ENCODE results near the gene APOBEC3G.
"Not testable (repeated sequence)": the region's sequence is repeated elsewhere in the genome, so short reads cannot be mapped to it uniquely, and the experiment has no call there.

Gene APOBEC3G

DNA sequence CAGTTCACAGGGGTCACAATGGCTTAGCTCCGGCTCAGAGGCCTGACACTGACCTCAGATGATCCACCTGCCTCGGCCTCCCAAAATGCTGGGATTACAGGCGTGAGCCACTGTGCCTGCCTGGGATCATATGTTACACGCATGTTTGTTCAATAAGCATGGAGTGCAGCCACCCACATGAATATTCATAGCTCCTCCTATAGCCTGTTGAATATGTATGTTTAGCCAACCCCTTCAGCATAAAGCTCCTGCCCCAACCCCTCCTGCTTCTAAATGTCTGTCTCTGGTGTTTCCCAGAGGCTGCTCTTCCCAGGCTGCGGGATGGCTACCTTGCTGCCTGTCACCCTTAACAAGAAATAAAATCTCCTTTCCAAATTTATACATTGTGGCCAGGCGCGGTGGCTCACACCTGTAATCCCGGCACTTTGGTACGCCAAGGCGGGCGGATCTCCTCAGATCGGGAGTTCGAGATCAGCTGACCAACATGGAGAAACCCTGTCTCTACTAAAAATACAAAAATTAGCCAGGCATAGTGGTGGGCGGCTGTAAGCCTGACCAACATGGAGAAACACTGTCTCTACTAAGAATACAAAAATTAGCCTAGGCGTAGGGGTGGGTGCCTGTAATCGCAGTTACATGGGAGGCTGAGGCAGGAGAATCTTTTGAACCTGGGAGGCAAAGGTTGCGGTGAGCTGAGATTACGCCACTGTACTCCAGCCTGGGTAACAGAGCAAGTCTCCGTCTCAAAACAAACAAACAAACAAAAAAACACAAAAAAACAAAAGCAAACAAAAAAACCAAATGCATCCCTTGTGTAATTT is 37.6 kb upstream of the APOBEC3G start:
- H3K4me3 ChIP-seq (ENCODE audit: severe bottlenecking) = no peak overlapping the region
- TF ChIP-seq CTCF (IDR thresholded peaks at IDR 0.05; ENCODE audit: poor library complexity, severe bottlenecking) = no peak
- H3K27ac ChIP-seq (ENCODE audit: poor library complexity, severe bottlenecking) = no peak overlapping the region
- H3K36me3 ChIP-seq (ENCODE audit: low read depth) = no peaks in the 10 kb centered on the region
- ATAC-seq (ENCODE audit: low read depth) (no peak), DNase-seq (ENCODE audit: low spot score) (no peak)
- H3K9me3 ChIP-seq (ENCODE audit: severe bottlenecking) = no peaks in the 10 kb centered on the region
- no peaks in the 10 kb centered on the region for H3K27me3 ChIP-seq (ENCODE audit: insufficient read depth, poor library complexity, severe bottlenecking)
- peaks cover 8% of the 10 kb centered on the region for H3K4me1 ChIP-seq (ENCODE audit: insufficient read depth, poor library complexity, severe bottlenecking)

GRCh38 chr22:39040155-39040537 is 36.9 kb upstream of the APOBEC3G start:
- not testable (repeated sequence) for H3K27me3 ChIP-seq (ENCODE audit: insufficient read depth, poor library complexity, severe bottlenecking); H3K4me3 ChIP-seq (ENCODE audit: severe bottlenecking); ATAC-seq (ENCODE audit: low read depth); DNase-seq (ENCODE audit: low spot score); H3K4me1 ChIP-seq (ENCODE audit: insufficient read depth, poor library complexity, severe bottlenecking); H3K9me3 ChIP-seq (ENCODE audit: severe bottlenecking); H3K36me3 ChIP-seq (ENCODE audit: low read depth)
- peak overlapping the region; percentile 48 for H3K27ac ChIP-seq (ENCODE audit: poor library complexity, severe bottlenecking)

DNA sequence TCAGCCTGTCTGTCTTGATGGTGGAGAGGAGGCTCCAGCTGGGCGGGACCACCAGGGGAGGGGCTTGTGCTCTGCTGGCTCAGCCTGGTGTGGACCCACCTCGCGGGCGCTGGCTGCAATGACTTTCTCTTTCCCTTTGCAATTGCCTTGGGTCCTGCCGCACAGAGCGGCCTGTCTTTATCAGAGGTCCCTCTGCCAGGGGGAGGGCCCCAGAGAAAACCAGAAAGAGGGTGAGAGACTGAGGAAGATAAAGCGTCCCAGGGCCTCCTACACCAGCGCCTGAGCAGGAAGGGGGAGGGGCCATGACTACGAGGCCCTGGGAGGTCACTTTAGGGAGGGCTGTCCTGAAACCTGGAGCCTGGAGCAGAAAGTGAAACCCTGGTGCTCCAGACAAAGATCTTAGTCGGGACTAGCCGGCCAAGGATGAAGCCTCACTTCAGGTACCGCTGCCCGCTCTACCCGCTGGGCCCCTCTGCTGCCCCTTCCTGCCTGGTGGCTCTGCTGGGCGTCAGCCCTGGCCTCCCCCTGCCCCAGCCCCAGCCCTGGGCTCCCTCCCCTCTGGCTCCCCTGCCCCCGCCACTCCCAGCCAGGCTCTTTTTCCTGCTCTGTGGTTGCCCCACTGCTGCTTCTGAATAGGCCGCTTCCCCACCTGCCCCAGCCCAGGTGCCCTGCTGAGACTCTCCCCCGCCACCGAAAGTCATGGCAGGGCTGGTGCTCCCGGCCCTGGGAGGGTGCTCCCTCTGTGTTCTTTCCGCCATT is 36.4 kb upstream of the APOBEC3G start, which contains the start of gene APOBEC3F:
APOBEC3F (plus strand) TSS at position 327 of the 759 bp plus-strand sequence; CDS start at position 424, 97 bp downstream.
- peak; percentile 89 for ATAC-seq (ENCODE audit: low read depth)

DNA sequence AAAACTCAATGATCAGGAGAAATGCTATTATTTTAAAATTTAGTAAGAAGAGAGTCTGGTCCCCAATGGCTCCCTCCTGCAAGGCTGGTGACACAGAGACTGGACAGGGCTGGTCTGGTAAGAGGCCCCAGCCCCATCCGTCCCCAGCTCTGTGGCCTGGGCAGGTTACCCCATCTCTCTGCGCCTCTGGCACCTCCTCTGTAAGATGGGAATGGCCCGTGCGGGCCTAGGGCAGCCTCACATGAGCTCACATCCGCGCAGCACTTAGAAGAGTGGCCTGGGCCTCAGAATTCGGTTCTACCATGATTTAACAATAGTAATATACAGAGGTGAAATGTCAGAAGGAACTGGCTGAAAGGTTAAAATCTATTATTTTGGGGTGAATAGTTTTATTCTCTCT is 35.2 kb upstream of the APOBEC3G start:
- TF ChIP-seq CTCF (IDR thresholded peaks at IDR 0.05; ENCODE audit: poor library complexity, severe bottlenecking) = no peak
- Histone ChIP-seq H3K4me1 (ENCODE audit: insufficient read depth, poor library complexity, severe bottlenecking) (peaks cover 8% of the 10 kb centered on the region), H3K4me3 (ENCODE audit: severe bottlenecking) (no peak overlapping the region), H3K27me3 (ENCODE audit: insufficient read depth, poor library complexity, severe bottlenecking) (no peaks in the 10 kb centered on the region), H3K27ac (ENCODE audit: poor library complexity, severe bottlenecking) (no peak overlapping the region), H3K9me3 (ENCODE audit: severe bottlenecking) (no peaks in the 10 kb centered on the region), H3K36me3 (ENCODE audit: low read depth) (no peaks in the 10 kb centered on the region)
- ATAC-seq (ENCODE audit: low read depth) (no peak), DNase-seq (ENCODE audit: low spot score) (no peak)

More for the DNA sequence above, 36.4 kb upstream of the APOBEC3G start, which contains the start of gene APOBEC3F:
- H3K27me3 ChIP-seq (ENCODE audit: insufficient read depth, poor library complexity, severe bottlenecking); H3K4me1 ChIP-seq (ENCODE audit: insufficient read depth, poor library complexity, severe bottlenecking); H3K9me3 ChIP-seq (ENCODE audit: severe bottlenecking); H3K36me3 ChIP-seq (ENCODE audit: low read depth); DNase-seq (ENCODE audit: low spot score): not testable (repeated sequence)
- peak within 1 kb of the TSS; percentile 38 for H3K4me3 ChIP-seq (ENCODE audit: severe bottlenecking)
- peak within 1 kb of the TSS; percentile 48 for H3K27ac ChIP-seq (ENCODE audit: poor library complexity, severe bottlenecking)

GRCh38 chr22:39043063-39043462 is 34.0 kb upstream of the APOBEC3G start:
- H3K9me3 ChIP-seq (ENCODE audit: severe bottlenecking); H3K27ac ChIP-seq (ENCODE audit: poor library complexity, severe bottlenecking); H3K36me3 ChIP-seq (ENCODE audit: low read depth); H3K4me3 ChIP-seq (ENCODE audit: severe bottlenecking); DNase-seq (ENCODE audit: low spot score); H3K4me1 ChIP-seq (ENCODE audit: insufficient read depth, poor library complexity, severe bottlenecking); H3K27me3 ChIP-seq (ENCODE audit: insufficient read depth, poor library complexity, severe bottlenecking); ATAC-seq (ENCODE audit: low read depth): not testable (repeated sequence)

DNA sequence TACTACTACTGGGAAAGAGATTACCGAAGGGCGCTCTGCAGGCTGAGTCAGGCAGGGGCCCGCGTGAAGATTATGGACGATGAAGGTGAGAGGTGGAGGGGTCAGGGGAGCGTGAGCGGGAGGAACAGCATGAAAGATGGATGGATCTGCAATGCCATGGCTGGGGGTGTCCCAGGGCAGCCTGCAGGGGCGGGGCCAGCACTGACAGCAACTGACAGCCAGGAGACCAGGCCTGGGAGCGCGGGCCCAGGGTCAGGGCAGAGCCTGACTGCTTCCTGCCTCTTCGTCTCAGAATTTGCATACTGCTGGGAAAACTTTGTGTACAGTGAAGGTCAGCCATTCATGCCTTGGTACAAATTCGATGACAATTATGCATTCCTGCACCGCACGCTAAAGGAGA is 31.9 kb upstream of the APOBEC3G start:
- H3K4me3 ChIP-seq (ENCODE audit: severe bottlenecking); H3K27ac ChIP-seq (ENCODE audit: poor library complexity, severe bottlenecking); ATAC-seq (ENCODE audit: low read depth); H3K27me3 ChIP-seq (ENCODE audit: insufficient read depth, poor library complexity, severe bottlenecking); H3K9me3 ChIP-seq (ENCODE audit: severe bottlenecking); H3K4me1 ChIP-seq (ENCODE audit: insufficient read depth, poor library complexity, severe bottlenecking); DNase-seq (ENCODE audit: low spot score); H3K36me3 ChIP-seq (ENCODE audit: low read depth): not testable (repeated sequence)

DNA sequence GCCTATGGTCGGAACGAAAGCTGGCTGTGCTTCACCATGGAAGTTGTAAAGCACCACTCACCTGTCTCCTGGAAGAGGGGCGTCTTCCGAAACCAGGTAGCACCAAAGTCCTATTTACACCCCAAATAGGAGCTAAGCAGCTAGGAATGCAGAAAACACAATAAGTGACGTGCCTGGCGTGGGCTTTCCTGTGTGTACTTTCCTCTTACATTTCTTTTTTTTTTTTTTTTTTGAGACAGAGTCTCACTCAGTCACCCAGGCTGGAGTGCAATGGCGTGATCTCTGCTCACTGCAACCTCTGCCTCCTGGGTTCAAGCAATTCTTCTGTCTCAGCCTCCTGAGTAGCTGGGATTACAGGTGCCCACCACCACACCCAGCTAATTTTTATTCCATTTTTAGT is 27.6 kb upstream of the APOBEC3G start:
- not testable (repeated sequence) for ATAC-seq (ENCODE audit: low read depth); H3K27ac ChIP-seq (ENCODE audit: poor library complexity, severe bottlenecking); H3K4me3 ChIP-seq (ENCODE audit: severe bottlenecking); H3K36me3 ChIP-seq (ENCODE audit: low read depth); H3K4me1 ChIP-seq (ENCODE audit: insufficient read depth, poor library complexity, severe bottlenecking); H3K9me3 ChIP-seq (ENCODE audit: severe bottlenecking); DNase-seq (ENCODE audit: low spot score); H3K27me3 ChIP-seq (ENCODE audit: insufficient read depth, poor library complexity, severe bottlenecking)

GRCh38 chr22:39051844-39052495 is 25.1 kb upstream of the APOBEC3G start:
- not testable (repeated sequence) for H3K4me1 ChIP-seq (ENCODE audit: insufficient read depth, poor library complexity, severe bottlenecking); DNase-seq (ENCODE audit: low spot score); H3K27ac ChIP-seq (ENCODE audit: poor library complexity, severe bottlenecking); ATAC-seq (ENCODE audit: low read depth); H3K27me3 ChIP-seq (ENCODE audit: insufficient read depth, poor library complexity, severe bottlenecking); H3K36me3 ChIP-seq (ENCODE audit: low read depth); H3K9me3 ChIP-seq (ENCODE audit: severe bottlenecking); H3K4me3 ChIP-seq (ENCODE audit: severe bottlenecking)

Data from RWPE2 (cell line).